ENCODE measurements around the gene RAB39B.
"Not testable (repeated sequence)": the region's sequence is repeated elsewhere in the genome, so short reads cannot be mapped to it uniquely, and the experiment has no call there.

The RAB39B gene, protein sequence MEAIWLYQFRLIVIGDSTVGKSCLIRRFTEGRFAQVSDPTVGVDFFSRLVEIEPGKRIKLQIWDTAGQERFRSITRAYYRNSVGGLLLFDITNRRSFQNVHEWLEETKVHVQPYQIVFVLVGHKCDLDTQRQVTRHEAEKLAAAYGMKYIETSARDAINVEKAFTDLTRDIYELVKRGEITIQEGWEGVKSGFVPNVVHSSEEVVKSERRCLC

DNA sequence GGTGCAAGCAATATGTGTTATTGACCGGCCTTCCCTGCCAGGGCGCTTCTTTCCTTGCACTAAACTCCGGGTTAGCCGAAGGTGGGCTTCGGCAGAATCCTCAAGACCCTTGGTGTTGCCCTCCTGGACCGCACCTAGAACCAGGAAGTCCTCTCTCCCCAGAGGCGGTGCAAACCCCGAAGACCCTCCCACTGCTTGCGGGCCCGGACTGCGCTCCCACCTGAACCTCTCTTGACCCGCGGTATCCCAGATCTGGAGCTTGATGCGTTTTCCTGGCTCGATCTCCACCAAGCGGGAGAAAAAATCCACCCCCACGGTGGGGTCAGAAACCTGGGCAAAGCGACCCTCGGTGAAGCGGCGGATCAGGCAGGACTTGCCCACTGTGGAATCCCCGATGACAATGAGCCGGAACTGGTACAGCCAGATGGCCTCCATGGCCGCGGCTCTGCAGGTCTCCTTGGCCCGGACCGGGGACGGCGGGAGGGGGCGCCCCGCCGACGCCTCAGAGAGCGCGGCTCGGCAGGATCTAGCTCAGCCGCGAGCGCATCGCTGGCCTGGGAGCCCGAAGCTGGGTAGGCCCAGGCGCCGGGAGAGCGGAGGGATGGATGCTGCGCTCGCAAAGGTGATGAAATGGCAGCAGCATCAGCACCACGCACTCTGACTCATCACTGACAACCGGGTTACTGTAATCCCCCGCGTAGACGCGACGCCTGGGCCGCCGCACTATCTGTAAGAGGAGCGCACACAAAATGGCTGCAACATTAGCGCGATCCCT lies at the start of gene RAB39B:
Gene RAB39B (minus strand): TSS at position 638 of the 775 bp plus-strand sequence. CDS start 203 bp downstream, at position 435.
- peak; percentile 47 to 60 for DNase-seq (ENCODE audit: low read depth in 2 of 2)

DNA sequence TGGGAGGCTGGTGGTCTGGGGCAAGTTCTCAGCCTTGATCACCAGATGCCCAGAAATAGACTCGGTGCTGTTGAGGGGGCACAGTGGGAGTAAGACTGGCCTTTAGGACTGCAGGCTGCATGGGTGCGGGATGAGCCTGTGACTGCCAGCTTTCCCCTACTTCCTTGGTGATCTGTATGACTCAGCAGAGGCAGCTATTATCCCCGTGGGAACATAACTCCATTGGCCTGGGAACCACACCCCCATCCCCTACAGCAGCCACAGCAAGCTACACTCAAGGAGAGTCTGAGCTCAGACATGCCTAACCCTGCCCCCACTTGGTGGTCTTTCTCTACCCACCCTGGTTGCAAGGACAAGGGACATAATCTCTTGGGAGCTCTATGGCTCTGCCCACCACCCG lies 49.5 kb upstream of the RAB39B start:
- DNase-seq (ENCODE audit: low read depth in 2 of 2), result no peak

DNA sequence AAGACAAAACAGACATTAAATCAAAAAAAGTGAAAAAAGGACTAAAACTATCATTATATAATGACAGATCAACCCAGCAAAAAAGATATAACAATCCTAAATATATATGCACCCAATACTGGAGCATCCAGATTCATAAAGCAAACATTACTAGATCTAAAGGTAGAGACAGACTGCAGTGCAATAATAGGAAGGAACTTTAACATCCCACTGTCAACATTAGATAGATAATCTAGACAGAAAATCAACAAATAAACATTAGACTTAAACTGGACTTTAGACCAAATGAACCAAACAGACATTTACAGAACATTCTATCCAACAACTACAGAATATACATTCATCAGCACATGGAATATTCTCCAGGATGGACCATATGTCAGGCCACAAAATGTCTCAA lies 29.5 kb upstream of the RAB39B start:
- no peak for DNase-seq (ENCODE audit: low read depth in 2 of 2)

DNA sequence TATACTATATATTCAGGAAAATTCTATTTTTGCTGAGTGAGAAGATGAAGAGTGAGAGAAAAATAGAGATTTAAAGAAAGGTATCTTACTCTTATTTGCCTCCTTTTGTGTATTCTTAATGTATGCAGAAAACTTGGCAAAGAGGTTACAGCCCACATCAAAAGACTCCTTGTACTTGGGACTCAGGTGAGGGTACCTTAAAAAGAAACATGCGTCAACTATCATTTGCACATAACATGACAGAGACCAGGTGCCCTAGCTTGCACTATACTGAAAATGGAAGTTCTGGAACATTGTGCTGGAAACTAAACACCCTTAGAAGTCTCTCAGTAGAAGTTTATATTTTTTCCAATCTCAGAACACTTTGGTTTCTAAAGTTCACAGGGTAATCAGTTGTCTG lies 15.6 kb upstream of the RAB39B start:
- no peak for DNase-seq (ENCODE audit: low read depth in 2 of 2)

DNA sequence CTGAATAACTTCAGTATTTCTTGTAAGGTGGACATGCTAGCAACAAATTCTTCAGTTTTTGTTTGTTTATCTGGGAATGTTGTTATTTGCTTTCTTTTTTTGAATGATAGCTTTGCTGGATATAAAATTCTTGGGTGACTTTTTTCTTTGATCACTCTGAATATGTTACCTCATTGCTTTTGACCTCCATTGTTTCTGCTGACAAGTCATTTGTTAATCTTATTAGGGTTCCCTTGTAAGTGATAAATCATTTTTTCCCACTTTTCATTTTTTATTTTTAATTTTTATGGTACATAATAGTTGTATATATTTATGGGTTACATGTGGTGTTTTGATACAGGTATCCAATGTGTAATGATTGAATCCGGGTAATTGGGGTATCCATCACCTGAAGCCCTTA lies 6.7 kb upstream of the RAB39B start:
- DNase-seq (ENCODE audit: low read depth in 2 of 2), result no peak

DNA sequence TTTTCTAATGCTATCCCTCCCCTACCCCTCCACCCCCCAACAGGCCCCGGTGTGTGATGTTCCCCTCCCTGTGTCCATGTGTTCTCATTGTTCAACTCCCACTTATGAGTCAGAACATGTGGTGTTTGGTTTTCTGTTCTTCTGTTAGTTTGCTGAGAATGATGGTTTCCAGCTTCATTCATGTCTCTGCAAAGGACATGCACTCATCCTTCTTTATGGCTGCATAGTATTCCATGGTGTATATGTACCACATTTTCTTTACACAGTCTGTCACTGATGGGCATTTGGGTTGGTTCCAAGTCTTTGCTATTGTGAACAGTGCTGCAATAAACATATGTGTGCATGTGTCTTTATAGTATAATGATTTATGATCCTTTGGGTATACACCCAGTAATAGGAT lies 3.7 kb upstream of the RAB39B start:
- DNase-seq (ENCODE audit: low read depth in 2 of 2), result not testable (repeated sequence)

DNA sequence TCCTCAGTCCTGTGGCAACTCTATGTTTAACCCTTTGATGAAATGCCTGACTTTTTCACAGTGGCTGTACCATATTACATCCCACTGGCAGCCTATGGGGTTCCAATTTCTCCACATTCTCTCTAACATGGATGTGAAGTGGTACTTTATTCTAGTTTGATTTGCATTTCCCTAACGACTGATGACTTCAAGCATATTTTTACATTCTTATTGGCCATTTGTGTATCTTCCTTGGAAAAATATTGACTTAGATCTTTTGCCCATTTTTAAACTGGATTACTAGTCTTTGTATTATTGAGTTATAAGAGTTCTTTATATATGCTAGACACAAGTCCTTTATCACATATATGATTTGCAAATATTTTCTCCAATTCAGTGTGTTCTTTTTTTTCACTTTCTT lies 2.1 kb upstream of the RAB39B start:
- DNase-seq (ENCODE audit: low read depth in 2 of 2), result no peak

DNA sequence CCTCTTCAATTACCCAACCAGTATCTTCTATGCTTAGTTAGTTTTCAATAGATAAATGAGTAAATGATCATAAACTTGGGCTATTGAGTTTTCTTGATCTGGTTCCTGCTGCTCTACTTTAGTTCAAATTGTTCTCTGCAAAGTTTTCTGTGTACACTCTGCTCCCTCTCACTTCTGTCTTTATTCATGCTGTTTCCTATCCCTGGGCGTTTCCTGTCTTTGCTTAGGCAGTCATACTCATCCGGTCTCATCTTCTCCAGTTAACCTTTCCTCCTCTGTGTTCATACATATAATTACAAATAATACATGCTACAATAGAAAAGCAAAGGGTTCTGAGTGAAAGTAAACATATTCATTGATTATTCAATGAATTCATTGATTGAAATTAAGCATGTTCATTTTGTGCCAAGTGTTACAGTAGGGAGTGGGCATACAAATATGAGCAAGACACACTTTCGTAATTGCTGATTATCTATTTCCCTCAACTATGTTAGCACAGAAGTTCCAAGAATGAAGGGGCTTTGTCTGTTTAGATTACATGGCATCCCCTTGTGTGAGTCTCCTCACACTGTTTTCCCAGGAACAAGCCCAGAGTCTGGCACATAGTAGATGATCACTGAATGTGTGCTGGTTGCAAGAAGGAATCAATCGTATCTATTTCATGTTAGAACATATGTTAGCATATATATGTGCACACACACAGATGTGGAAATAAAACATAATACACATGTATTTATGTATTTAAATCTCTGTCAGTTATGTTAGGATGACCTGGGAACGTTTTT lies 1.1 kb downstream of the RAB39B start:
- no peak for DNase-seq (ENCODE audit: low read depth in 2 of 2)

DNA sequence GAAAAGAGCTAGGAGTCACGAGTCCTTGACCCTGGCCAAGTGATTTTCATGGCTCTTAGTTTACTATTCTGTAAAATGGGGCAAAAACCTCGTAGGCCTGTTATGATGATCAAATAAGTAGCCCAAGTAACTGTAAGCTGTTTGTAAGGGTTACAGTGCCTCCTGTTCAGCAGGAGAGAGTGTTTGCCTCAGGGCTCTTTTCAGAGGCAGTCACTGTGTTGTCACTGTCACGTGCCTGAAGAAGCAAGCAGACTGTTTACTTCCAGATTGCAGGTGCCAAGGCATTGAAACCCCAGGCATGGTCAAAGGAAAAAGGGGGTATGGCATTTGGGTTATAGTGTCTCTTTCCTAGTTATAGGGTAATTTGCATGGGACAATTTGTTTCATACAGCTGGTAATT lies 4.5 kb downstream of the RAB39B start:
- DNase-seq (ENCODE audit: low read depth in 2 of 2), result no peak

DNA sequence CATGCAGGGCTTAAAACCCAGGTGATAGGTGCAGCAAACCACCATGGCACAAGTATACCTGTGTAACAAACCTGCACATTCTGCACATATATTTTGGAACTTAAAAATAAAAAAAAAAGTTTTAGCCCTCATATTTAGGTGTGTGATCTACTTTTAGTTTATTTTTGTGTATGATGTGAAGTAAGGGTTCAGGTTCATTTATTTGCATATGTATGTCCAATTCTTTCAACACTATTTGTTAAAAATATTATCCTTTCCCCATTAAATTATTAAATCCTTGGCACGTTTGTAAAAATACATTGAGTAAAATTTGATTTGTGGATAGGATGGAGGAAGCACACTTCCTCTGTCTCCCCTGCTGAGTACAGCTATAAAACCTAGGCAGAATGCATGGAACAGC lies 12.9 kb downstream of the RAB39B start:
- DNase-seq (ENCODE audit: low read depth in 2 of 2), result no peak

DNA sequence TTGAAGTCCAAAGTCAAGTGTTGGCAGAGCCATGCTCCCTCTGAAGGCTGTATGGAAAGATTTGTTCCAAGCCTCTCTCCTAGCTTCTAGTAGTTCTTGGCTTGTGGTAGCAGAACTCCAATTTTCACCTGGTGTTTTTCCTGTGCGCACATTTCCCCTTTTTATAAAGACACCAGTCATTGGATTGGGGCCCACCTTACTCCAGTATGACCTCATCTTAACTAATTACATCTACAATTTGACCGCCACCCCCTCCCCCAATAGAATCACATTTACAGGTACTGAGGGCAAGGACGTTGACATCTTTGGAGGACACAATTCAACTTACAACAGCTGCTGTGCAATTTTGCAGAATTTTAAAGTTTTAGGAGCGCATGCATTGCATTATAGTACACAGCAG lies 16.8 kb downstream of the RAB39B start:
- no peak for DNase-seq (ENCODE audit: low read depth in 2 of 2)

DNA sequence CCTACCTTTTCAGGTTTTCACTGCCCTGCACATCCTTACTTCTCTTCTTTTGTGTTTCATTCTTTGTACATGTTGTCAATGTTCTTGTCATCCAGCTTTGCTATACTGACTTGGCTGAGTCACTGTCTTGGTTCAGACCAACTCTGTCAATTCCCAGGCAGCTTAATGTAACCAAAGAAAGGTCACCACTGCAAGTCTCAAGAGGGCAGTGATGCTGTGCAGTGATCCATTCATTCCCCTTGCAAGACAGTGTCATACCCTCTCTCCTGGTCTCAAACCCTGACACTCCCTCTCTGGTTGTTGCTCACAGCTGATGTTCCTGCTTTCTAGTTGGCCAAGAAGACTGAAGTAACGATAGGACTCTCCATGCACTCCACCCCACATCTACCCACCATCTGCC lies 17.5 kb downstream of the RAB39B start:
- no peak for DNase-seq (ENCODE audit: low read depth in 2 of 2)

DNA sequence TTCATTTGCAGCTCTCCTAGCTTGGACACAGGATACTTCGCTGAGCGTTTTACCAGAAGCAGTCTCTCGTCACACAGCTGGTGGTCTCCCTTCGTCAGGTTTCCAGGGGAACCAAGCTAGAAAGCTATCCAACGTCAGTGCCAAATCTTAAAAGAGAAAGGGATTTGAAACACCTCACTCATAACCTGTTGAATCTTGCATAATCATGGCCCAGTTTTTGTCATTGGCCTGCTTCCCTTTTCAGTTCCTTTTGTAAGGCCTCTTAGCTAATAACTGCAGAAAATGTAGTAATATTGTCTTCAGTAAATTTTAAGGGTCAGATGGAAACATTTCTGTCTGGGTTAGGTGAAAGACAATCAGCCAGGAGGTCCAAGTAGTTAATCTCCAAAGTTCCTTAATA lies 22.0 kb downstream of the RAB39B start:
- DNase-seq (ENCODE audit: low read depth in 2 of 2), result no peak

DNA sequence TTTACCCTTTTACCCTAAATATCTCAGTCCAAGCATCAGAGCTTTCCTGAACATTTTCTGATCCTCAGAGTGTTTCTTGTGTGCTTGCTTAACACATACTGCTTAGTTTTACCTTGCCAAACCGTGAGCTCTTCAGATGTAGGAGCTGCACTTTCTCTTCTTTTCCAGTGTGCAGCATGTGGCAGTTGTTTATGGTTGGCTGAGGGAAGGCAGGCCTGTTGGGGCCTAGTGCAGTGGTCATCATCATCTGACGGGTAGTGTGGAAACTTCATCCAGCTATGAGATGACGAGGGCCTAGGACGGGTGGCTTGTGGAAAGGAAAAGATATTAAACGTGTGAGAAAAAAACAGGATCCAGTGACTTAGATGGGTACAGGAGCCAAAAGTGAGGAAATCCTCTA lies 26.6 kb downstream of the RAB39B start:
- DNase-seq (ENCODE audit: low read depth in 2 of 2), result no peak

DNA sequence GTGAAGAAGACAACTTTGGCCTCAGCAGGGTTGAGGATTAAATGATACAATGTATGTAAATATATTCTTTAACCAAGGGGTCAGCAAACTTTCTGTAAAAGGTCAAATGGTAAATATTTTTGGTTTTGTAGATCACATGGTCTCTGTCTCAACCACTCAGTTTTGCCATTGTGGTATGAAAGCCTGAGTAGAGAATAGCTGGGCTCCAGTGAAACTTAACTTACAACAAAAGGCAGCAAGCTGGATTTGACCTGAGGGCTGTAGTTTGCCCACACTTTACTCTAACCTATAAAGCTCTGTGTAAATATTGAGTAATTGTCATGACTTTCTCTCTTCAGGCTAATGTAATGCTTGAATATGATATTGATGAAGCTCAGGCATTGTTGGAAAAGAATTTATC lies 28.4 kb downstream of the RAB39B start:
- no peak for DNase-seq (ENCODE audit: low read depth in 2 of 2)

DNA sequence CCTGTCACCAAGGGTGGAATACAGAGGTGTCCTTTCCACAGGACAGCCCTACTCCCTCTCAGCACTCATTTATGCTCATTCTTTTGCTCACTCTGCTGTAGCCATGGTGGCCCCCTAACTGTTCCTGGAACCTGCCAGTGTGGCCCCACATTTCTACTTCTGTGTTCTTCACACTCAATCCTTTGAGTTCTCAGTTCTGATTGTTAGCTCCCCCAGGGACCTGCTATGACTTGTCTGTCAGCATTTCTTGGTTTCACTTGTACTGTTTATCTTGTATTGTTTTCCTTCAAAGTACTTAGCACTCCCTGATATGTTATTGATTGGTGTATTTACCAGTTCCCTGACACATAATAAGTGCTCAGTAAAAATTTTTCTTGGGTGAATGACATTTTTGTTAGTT lies 33.1 kb downstream of the RAB39B start:
- DNase-seq (ENCODE audit: low read depth in 2 of 2), result no peak

DNA sequence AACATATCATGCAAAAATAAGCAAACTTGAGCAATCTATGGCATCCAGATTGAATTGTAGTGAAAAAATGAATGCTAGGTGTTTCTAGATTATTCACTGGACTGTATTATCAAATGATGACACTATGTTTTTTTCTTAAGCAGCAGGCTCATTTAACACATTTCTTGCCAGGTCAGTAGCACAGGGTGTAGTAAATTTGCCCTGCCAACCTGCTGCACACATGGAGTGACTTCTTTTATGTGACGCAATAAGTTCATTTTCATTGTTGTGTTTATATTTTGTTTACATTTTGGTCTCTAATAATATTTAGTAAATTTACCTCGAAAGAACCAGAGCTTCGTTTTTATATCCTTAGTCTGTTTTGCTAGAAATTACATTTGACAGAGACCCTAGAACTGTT lies 38.5 kb downstream of the RAB39B start:
- no peak for DNase-seq (ENCODE audit: low read depth in 2 of 2)

DNA sequence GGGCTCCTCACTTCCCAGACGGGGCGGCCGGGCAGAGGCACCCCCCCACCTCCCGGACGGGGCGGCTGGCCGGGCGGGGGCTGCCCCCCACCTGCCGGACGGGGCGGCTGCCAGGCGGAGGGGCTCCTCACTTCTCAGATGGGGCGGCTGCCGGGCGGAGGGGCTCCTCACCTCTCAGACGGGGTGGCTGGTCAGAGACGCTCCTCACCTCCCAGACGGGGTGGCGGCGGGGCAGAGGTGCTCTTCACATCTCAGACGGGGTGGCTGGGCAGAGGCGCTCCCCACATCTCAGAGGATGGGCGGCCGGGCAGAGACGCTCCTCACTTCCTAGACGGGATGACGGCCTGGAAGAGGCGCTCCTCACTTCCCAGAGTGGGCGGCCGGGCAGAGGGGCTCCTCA lies 40.5 kb downstream of the RAB39B start:
- not testable (repeated sequence) for DNase-seq (ENCODE audit: low read depth in 2 of 2)

DNA sequence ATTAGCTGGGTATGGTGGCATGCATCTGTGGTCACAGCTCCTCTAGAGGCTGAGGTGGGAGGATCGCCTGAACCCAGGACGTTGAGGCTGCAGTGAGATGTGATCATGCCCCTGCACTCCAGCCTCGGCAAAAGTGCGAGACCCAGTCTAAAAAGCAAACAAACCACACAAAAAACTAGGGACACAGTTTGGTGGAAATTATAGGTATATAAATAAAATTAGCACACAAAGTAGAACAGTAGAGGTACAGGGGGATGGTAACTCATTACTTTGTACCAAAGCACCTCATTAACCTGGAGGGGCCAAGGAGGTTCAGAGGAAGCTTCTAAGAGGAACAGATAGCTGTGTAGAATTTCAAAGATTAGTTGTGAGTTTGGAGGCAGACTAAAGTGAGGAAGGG lies 42.9 kb downstream of the RAB39B start:
- no peak for DNase-seq (ENCODE audit: low read depth in 2 of 2)

DNA sequence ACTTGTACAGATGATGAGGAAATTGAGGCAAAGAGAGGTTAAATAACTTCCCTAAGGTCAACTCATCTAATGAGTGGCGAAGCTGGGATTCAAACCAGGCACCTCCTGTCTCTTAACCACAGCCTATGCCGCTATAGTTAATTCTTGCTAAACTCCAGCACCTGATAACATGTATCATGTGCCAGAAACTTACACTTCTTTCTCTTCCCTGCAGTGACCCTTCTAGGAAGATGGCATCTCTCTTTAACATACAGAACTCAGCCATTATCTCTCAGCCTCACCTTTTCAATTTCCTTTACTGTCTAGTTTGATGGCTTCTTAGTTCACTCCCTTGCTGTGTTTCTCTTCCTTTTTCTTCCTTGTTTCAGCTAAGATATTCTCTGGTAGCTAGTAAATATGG lies 45.5 kb downstream of the RAB39B start:
- no peak for DNase-seq (ENCODE audit: low read depth in 2 of 2)

DNA sequence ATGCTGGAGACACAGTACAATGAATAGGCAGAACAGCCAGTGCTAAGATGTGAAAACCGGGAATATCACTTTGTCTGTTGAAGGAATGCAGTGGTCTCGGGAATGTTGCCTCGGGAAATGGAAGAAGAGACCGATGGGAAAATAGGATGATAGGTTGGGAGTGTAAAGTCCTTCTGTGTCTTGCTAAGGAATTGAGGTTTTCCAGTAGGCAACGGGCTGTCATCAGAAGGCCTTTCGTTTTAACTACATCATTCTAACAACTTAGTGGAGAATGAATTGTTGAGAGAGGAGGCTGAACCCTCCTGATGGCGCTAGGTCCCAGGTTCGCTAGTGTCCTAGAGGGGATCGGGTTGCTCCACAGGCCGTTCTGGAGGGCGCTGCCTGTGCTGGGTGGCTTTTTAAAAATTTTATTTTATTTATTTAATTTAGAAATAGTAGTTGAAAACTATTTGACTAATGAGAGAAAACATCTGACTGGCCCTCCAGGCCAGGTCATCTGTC lies 47.3 kb downstream of the RAB39B start:
- DNase-seq (ENCODE audit: low read depth in 2 of 2), result no peak

DNA sequence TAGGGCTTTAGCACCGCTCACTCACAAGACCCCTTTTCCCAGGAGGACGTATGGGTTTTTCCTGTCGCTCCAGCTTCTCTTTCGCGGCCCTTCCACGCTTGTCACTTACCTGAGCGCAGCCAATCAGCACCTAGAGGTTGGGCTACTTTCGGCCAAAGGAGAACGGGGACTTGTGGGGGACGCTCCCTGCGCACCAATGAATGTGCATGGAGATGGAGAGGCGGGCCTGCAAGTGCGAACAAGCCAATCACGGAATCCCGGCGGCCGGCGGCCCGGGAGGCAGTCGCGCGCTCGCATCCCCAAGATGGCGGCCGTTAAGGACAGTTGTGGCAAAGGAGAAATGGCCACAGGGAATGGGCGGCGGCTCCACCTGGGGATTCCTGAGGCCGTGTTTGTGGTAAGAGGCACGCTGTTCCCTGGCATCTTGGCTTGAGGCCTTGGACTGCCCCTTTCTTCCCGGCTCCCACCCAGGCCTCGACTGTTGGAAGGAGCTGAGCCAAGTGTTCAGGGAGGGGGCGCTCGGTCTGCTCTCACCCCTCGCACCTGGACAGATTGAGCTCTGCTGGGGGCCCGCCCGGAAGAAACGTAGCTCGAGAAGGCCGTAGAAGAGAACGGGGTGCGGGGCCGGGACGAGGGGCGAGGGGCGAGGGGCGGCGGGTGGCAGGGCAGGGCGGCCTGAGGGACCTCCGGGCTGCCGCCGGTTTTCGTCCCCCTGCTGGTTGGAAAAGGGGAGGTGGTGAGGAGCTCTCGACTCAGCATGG lies 47.9 kb downstream of the RAB39B start, which contains the start of gene VBP1:
Gene VBP1 (plus strand): TSS at position 282 of the 761 bp plus-strand sequence. CDS start 23 bp downstream, at position 305.
- peak; percentile 80 to 81 for DNase-seq (ENCODE audit: low read depth in 2 of 2)
